ENCODE measurements around the gene EPS15.

- no peak for TF ChIP-seq CTCF (IDR thresholded peaks at IDR 0.05)
- no peak for TF ChIP-seq EZH2 (IDR thresholded peaks at IDR 0.05)
Measured at GRCh38 chr1:51439053-51439452, 80.0 kb downstream of the EPS15 start.

All from neural progenitor cell (in vitro differentiated cells).